Chondrocyte (in vitro differentiated cells): ENCODE results near the gene HIRA. TPM values are rescaled to one million over a fixed set of nuclear protein-coding genes. Genes with fewer than 3 reads are reported as not detected.
"Not testable (repeated sequence)": the region's sequence is repeated elsewhere in the genome, so short reads cannot be mapped to it uniquely, and the experiment has no call there.

Experiments
- DNase-seq: peaks from one replicate; pipeline ENCODE4 v3.0.0; 2021; ENCODE audit warnings: mixed read lengths, low spot score
- H3K27ac Mint-ChIP-seq: one replicate; pipeline ENCODE4 v1.8.0; 2021; ENCODE audit warnings: mild to moderate bottlenecking, moderate library complexity, mixed read lengths; ENCODE audit not compliant: unreplicated experiment
- H3K27me3 Mint-ChIP-seq: 2 replicates; pipeline ENCODE4 v1.8.0; 2021; ENCODE audit warnings: low read depth, mixed read lengths
- H3K36me3 Mint-ChIP-seq: 2 replicates; pipeline ENCODE4 v1.8.0; 2021; ENCODE audit warnings: low read depth, mixed read lengths
- H3K4me1 Mint-ChIP-seq: 2 replicates; pipeline ENCODE4 v1.8.0; 2021; ENCODE audit warnings: low read depth, mild to moderate bottlenecking, mixed read lengths
- H3K4me3 Mint-ChIP-seq: one replicate; pipeline ENCODE4 v1.8.0; 2021; ENCODE audit warnings: mild to moderate bottlenecking, moderate library complexity, mixed read lengths; ENCODE audit not compliant: unreplicated experiment
- H3K9me3 Mint-ChIP-seq: 2 replicates; pipeline ENCODE4 v1.8.0; 2021; ENCODE audit warnings: low read depth, mixed read lengths
- CTCF ChIP-seq: fragments of 200-600 bp; sonication (generic); IDR thresholded peaks from 2 replicates; pipeline ENCODE4 v1.5.0; 2021; ENCODE audit warnings: antibody characterized with exemption, mild to moderate bottlenecking, moderate library complexity
- total RNA-seq: library from RNA; stranded (reverse); gene quantifications from 3 replicates; pipeline ENCODE4 v1.2.1, GENCODE V29; 2021

HIRA gene
- total RNA-seq, 1 donor from 2014 or later, result 31.8 TPM

- Mint-ChIP-seq H3K9me3 (no peaks in the 10 kb centered on the region), H3K4me3 (peak overlapping the region; percentile 91), H3K4me1 (peaks cover 28% of the 10 kb centered on the region), H3K27ac (peak overlapping the region; percentile 88), H3K36me3 (peaks cover 2% of the 10 kb centered on the region), H3K27me3 (no peaks in the 10 kb centered on the region)
- no peak for TF ChIP-seq CTCF
- no peak for DNase-seq
These were observed 15.2 kb upstream of the HIRA start for GRCh38 chr22:19446603-19447329.

- not testable (repeated sequence) for DNase-seq, H3K4me3 Mint-ChIP-seq, H3K9me3 Mint-ChIP-seq, H3K36me3 Mint-ChIP-seq, H3K27me3 Mint-ChIP-seq
- Mint-ChIP-seq H3K27ac (peak overlapping the region; percentile 41), H3K4me1 (peaks cover 28% of the 10 kb centered on the region)
These were observed 13.9 kb upstream of the HIRA start for GRCh38 chr22:19445279-19445982.

GRCh38 chr22:19443544-19444211 is 12.1 kb upstream of the HIRA start:
- Mint-ChIP-seq H3K9me3 (no peaks in the 10 kb centered on the region), H3K4me3 (no peak overlapping the region), H3K27me3 (no peaks in the 10 kb centered on the region), H3K27ac (no peak overlapping the region), H3K4me1 (peaks cover 26% of the 10 kb centered on the region), H3K36me3 (no peaks in the 10 kb centered on the region)
- no peak for DNase-seq
- no peak for TF ChIP-seq CTCF

GRCh38 chr22:19442166-19442565 is 10.6 kb upstream of the HIRA start:
- H3K27ac Mint-ChIP-seq, result no peak overlapping the region
- H3K36me3 Mint-ChIP-seq, result peaks cover 4% of the 10 kb centered on the region
- no peaks in the 10 kb centered on the region for H3K27me3 Mint-ChIP-seq
- TF ChIP-seq CTCF, result no peak
- H3K4me1 Mint-ChIP-seq, result peaks cover 18% of the 10 kb centered on the region
- H3K9me3 Mint-ChIP-seq, result no peaks in the 10 kb centered on the region
- no peak for DNase-seq
- no peak overlapping the region for H3K4me3 Mint-ChIP-seq

GRCh38 chr22:19440411-19441195 is 9.1 kb upstream of the HIRA start:
- DNase-seq, result no peak
- Mint-ChIP-seq H3K9me3 (no peaks in the 10 kb centered on the region), H3K36me3 (peaks cover 4% of the 10 kb centered on the region), H3K27ac (no peak overlapping the region), H3K27me3 (no peaks in the 10 kb centered on the region), H3K4me3 (no peak overlapping the region), H3K4me1 (peaks cover 11% of the 10 kb centered on the region)
- no peak for TF ChIP-seq CTCF
